Thoracic aorta (tissue), 2 donors: ENCODE data around the gene TRIM41. TPM values are rescaled to one million over a fixed set of nuclear protein-coding genes. Genes with fewer than 3 reads are reported as not detected.

Source experiments
- ATAC-seq: fragments of 150-250 bp; one replicate; pipeline ENCODE4 v1.8.0; 2017; ENCODE audit warnings: low read depth; ENCODE audit not compliant: insufficient number of reproducible peaks, low FRiP score
- DNase-seq: peaks from one replicate; pipeline ENCODE4 v3.0.0-alpha.2; 2020; ENCODE audit warnings: low spot score
- H3K27ac ChIP-seq, 2 donors: fragments of 200-600 bp; sonication (generic); 1 replicate in 1 of 2; 2 replicates in 1 of 2; pipeline ENCODE4 v1.5.1; 2016; ENCODE audit warnings: mild to moderate bottlenecking in 2 of 2, moderate library complexity in 2 of 2
- H3K27me3 ChIP-seq: fragments of 200-600 bp; sonication (generic); replicated peaks from 2 replicates; pipeline ENCODE4 v1.6.0; 2016; ENCODE audit warnings: mild to moderate bottlenecking; ENCODE audit not compliant: insufficient read depth
- H3K36me3 ChIP-seq: fragments of 200-600 bp; sonication (generic); one replicate; pipeline ENCODE4 v1.5.1; 2016
- H3K4me1 ChIP-seq, 2 donors: fragments of 200-600 bp; sonication (generic); 1 replicate in 1 of 2; 2 replicates in 1 of 2; pipeline versions ENCODE4 v1.5.1 to v1.6.0; 2016; ENCODE audit warnings: low read depth in 2 of 2, mild to moderate bottlenecking in 1 of 2; ENCODE audit not compliant: control insufficient read depth in 1 of 2
- H3K4me3 ChIP-seq: fragments of 200-600 bp; sonication (generic); 2 replicates; pipeline ENCODE4 v1.5.1; 2016; ENCODE audit warnings: mild to moderate bottlenecking
- H3K9me3 ChIP-seq: fragments of 200-600 bp; sonication (generic); 2 replicates; pipeline ENCODE4 v1.5.1; 2016
- total RNA-seq, 2 donors: library from RNA; depleted of rRNA; stranded (reverse); fragments of >200 nt; gene quantifications; one replicate each; pipeline versions ENCODE4 v1.1.0 to v1.2.3, GENCODE V29; 2016
- TF ChIP-seq, protein P1 (sequence below): fragments of 200-600 bp; sonication (generic); IDR thresholded peaks from one replicate; pipeline ENCODE4 v1.5.1; 2019; ENCODE audit warnings: antibody characterized with exemption

TRIM41 gene
- total RNA-seq, 2 donors from 2014 or later, result 12.2 to 12.4 TPM

DNA sequence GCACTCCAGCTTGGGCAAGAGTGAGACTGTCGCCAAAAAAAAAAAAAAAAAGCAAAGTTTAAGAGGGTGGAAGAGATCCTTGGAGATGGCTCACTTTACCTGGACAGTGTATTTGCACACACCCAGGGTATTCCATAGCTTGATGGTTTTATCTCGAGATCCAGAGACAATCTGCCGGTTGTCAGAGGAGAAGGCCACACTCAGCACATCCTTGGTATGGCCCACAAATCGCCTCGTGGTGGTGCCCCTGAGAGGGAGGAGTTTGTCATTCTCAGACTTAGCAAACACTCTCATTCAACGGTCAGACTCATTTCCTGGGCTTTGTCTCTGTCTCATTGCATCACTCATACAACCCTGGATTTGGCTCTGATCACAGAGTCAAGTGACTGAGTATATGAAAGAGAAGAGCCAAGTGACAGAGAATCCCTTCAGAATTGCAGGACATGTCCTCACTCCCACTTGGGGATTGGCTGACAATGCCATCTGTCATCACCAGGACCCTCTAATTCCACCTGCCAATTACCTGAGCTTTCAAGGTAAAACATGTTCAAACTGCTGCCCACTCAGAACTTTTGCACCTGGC, 18.4 kb downstream of the TRIM41 start:
- Histone ChIP-seq H3K9me3 (no peaks in the 10 kb centered on the region), H3K27ac (peak overlapping the region; percentile 96 to 99), H3K4me1 (peaks cover 23 to 42% of the 10 kb centered on the region in 2 donors), H3K36me3 (peaks cover 45% of the 10 kb centered on the region), H3K27me3 (no peaks in the 10 kb centered on the region), H3K4me3 (peak overlapping the region; percentile 88)
- TF ChIP-seq, protein P1, sequence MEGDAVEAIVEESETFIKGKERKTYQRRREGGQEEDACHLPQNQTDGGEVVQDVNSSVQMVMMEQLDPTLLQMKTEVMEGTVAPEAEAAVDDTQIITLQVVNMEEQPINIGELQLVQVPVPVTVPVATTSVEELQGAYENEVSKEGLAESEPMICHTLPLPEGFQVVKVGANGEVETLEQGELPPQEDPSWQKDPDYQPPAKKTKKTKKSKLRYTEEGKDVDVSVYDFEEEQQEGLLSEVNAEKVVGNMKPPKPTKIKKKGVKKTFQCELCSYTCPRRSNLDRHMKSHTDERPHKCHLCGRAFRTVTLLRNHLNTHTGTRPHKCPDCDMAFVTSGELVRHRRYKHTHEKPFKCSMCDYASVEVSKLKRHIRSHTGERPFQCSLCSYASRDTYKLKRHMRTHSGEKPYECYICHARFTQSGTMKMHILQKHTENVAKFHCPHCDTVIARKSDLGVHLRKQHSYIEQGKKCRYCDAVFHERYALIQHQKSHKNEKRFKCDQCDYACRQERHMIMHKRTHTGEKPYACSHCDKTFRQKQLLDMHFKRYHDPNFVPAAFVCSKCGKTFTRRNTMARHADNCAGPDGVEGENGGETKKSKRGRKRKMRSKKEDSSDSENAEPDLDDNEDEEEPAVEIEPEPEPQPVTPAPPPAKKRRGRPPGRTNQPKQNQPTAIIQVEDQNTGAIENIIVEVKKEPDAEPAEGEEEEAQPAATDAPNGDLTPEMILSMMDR, result no peak
- DNase-seq, result no peak
- ATAC-seq, result no peak

DNA sequence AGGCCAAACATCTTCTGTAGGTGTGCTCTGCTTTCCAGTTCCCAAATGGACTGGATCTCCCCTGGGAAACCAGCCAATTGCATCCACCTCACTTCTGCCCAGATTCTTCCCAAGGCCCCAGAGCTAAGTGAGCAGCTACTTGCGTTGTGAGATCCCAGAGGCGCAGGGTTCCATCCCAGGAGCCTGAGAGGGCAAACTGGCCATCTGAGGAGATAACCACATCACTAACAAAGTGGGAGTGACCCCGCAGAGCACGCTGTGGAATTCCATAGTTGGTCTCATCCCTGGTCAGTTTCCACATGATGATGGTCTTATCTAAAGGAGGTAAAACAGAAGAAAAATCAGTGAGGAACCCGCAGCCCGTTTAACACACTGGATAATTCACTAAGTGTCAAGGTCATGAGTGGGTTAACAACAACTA, 19.0 kb downstream of the TRIM41 start:
- peak overlapping the region; percentile 96 to 99 for H3K27ac ChIP-seq
- H3K9me3 ChIP-seq, result no peaks in the 10 kb centered on the region
- DNase-seq, result no peak
- H3K27me3 ChIP-seq, result no peaks in the 10 kb centered on the region
- peak overlapping the region; percentile 88 for H3K4me3 ChIP-seq
- H3K36me3 ChIP-seq, result peaks cover 40% of the 10 kb centered on the region
- TF ChIP-seq, protein P1, result no peak
- peaks cover 23 to 42% of the 10 kb centered on the region in 2 donors for H3K4me1 ChIP-seq
- no peak for ATAC-seq

DNA sequence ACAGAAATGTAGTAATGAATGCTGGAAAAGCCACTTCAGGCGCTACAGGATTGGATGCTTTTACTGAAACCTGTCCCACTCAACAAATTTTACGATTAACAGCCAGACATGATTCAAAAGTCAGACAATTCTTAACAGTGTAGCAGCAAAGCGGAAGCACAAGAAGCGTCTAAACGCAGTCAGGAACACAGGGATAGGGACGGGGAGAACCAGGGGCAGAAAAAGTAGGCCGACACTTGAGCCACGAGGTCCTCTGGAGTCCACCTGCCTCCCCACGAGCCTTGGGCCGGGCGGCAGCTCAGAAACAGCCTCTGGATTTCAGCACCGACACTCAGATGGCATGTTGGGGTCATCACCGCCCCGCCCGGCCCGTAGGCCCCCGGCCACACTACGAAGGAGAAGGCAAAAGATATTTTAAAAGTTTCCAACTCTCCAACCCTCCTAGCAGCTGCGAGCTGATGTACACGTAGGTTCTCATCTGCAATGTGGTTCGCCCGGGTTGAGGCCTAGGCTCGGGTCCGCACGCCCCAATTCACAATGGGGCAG, 20.0 kb downstream of the TRIM41 start:
- DNase-seq, result no peak
- Histone ChIP-seq H3K4me1 (peaks cover 28 to 48% of the 10 kb centered on the region in 2 donors), H3K4me3 (peak overlapping the region; percentile 88), H3K27me3 (no peaks in the 10 kb centered on the region), H3K9me3 (no peaks in the 10 kb centered on the region), H3K27ac (peak overlapping the region; percentile 96 to 99), H3K36me3 (peaks cover 29% of the 10 kb centered on the region)
- TF ChIP-seq, protein P1, result no peak
- no peak for ATAC-seq

DNA sequence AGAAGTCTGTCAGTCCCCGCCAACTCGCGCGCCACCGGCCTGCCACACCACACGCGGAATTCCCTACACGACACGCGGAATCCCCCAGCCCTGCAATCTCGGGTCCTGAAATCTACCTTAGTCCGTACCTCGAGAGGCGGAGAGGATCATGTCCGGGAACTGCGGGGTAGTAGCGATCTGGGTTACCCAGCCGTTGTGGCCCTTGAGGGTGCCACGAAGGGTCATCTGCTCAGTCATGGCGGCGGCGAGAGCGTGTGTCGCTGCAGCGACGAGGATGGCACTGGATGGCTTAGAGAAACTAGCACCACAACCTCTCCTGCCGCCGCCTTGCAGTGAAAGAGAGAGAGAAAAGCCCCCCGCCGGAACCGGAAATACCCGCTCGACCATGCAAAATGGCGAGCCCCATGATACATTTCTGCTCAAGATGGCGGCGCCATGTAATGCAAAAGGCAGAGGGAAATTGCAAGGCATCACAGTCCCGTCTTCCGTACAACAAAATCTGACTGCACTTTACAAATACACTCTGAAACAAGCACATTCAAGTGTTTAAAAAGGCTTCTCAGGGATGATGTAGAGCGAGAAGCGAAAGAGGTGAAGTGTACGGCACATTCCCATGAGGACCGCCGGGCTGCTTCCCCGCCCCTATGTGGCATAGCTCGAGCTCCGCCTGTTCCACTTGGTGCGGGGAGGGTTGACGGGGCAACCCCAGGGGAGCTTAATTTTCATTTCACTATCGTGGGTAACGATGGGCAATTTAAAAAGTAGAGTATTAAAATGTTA, 20.7 kb downstream of the TRIM41 start, which contains the start of gene RACK1:
Gene RACK1 (minus strand): TSS at position 343 of the 780 bp plus-strand sequence. CDS start 106 bp downstream, at position 237.
- Histone ChIP-seq H3K4me1 (peaks cover 30 to 55% of the 10 kb centered on the region in 2 donors), H3K27ac (peak within 1 kb of the TSS; percentile 96 to 99), H3K27me3 (no peaks in the 10 kb centered on the region), H3K4me3 (peak within 1 kb of the TSS; percentile 88), H3K9me3 (no peaks in the 10 kb centered on the region), H3K36me3 (peaks cover 22% of the 10 kb centered on the region)
- DNase-seq (peak; percentile 70), ATAC-seq (peak; percentile 59)
- TF ChIP-seq, protein P1, result peak; percentile 11
